ENCODE measurements around the gene INTS1.

Gene INTS1, protein sequence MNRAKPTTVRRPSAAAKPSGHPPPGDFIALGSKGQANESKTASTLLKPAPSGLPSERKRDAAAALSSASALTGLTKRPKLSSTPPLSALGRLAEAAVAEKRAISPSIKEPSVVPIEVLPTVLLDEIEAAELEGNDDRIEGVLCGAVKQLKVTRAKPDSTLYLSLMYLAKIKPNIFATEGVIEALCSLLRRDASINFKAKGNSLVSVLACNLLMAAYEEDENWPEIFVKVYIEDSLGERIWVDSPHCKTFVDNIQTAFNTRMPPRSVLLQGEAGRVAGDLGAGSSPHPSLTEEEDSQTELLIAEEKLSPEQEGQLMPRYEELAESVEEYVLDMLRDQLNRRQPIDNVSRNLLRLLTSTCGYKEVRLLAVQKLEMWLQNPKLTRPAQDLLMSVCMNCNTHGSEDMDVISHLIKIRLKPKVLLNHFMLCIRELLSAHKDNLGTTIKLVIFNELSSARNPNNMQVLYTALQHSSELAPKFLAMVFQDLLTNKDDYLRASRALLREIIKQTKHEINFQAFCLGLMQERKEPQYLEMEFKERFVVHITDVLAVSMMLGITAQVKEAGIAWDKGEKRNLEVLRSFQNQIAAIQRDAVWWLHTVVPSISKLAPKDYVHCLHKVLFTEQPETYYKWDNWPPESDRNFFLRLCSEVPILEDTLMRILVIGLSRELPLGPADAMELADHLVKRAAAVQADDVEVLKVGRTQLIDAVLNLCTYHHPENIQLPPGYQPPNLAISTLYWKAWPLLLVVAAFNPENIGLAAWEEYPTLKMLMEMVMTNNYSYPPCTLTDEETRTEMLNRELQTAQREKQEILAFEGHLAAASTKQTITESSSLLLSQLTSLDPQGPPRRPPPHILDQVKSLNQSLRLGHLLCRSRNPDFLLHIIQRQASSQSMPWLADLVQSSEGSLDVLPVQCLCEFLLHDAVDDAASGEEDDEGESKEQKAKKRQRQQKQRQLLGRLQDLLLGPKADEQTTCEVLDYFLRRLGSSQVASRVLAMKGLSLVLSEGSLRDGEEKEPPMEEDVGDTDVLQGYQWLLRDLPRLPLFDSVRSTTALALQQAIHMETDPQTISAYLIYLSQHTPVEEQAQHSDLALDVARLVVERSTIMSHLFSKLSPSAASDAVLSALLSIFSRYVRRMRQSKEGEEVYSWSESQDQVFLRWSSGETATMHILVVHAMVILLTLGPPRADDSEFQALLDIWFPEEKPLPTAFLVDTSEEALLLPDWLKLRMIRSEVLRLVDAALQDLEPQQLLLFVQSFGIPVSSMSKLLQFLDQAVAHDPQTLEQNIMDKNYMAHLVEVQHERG (N-terminal part only)

DNA sequence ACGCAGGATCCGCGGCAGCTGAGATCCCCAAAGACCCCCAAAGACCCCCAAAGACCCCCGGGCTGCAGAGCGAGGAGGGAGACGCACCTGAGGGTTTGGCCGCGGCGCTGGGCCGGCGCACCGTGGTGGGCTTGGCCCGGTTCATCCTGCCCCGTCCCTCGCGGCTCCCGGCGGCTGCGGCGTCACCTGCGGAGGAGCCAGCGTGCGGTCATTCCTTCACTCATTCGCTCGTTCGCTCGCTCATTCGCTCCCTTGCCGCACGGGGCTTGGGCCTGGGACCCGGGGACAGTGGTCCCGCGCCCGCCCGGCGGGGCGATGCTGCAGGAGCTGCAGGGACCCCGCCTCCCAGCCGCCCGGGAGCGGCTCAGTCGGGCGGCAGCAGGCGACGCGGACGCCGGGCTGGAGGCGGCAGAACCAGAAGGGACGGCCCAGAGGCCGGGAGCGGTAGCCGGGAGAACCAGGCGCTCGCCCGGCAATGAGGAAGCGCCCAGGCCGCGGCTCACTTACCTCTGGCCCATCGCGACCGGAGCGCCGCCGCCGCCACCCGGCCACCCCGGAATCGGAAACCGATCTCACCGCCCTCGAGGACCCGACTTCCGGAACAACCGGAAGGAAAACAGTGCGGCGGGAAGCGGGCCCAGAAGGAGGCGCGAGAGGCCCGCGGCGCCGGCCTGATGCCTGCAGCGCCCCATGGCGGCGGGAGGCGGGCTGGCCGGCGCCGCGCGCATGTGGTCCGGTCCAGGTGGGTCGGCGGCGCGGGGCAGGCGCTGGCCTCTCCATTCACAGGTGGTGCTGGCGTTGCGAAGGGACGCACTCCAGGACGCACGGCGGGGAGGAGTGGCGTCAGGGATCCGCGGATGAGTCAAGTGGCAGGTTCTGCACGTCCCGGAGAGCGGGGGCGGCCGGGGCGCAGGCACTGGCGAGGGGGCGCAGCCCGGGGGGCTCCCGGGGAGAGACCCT lies at the start of gene INTS1:
TSS of gene INTS1 (minus strand) at position 574 of the 960 bp plus-strand sequence. CDS start at position 145, 429 bp downstream.
- peak; percentile 88 for DNase-seq

DNA sequence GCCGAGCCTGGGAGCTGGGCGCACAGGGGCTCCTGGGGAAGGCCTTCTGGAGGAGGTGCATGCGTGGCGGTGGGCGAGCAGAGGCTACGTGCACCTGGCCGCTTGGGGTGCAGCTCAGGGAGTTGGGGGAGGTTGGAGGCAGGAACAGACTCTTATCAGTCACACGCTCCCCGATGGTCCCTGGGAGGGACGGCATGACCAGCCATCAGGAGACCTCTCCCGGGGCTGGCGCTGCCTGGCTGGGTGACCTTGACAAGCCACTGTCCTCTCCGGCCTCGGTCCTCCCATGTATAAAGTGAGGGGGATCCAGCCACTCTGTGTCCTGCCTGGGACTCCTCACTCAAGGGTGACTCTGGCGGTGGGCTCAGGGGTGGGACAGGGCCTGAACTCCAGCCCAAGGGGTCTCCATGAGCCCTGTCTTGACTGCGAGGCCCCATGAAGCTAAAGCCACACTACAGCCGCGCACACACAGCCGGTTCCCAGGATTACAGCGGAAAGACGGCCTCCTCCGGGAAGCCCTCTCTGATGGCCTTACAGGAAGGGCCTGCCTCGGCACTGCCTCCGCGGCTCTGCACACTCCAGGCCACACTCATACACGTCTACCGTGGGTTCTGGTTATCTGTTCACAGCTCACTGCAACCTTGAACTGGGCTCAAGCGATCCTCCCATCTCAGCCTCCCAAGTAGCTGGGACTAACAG lies 49.5 kb upstream of the INTS1 start:
- DNase-seq, result no peak

DNA sequence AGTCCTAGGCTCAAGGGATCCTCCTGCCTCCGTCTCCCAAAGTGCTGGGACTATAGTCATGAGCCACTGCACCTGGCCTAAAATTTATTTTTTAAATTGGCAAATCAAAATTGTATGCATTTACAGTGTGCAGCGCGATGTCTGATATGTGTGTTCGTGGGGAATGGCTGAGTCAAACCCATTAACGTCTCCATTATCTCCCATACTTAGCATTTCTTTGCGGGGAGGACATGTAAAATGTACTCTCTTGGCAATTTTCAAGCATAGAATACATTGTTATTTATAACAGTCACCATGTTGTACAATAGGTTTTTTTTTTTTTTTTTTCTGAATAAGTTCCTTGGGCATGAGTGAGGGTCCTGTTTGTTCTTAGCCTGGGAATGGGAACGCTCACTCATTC lies 48.0 kb upstream of the INTS1 start:
- DNase-seq, result no peak

DNA sequence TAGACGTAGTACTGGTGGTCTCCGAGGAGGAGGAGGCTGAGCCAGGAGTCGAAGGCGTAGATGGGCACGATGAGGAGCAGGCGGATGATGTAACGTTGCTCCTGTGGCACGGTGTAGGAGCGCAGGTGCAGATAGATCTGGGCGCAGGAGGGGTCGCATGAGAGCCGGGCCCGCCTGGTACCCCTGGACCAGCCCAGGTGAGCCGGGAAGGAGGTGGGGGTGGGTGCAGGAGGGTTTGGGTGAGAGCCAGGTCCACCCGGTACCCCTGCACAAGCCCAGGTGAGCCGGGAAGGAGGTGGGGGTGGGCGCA lies 46.6 kb upstream of the INTS1 start:
- no peak for DNase-seq

DNA sequence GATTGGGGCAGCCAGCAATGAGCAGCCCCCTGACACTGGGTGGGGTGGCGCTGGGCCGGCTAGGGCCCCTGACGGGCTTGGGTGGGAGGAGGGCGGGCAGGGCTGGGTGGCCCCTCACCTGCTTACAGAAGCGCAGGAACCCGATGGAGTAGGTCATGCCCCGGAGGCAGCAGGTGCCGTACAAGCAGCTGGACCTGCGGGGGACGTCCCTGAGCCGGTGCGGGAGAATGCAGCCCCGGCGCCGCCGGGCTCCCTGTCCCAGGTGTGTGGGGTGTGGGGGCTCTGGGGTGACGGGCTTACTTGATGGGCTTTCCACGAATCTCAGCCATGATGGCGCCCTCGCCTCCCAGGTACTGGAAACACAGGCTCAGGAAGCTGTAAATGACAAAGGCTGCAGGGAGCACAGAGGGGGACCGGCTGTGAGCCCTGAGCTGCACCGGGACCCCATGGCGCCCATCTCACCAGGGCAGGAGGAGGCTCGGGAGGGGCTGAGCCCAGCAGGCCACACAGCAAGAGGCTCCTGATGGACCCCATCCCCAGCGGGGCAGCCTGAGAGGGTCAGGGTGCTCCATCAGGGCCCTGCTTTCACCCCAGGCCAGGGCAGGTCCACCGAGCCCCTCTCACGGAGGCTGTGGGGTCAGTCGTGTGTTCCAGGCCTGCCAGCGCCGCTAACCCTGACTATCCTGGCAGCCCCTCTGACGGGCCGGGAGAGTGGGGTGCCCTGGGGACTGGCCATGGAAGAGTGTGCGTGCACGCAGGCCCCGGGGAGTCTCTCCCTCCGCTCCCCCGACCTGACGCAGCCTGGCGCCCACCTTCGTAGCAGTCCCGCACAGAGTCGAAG lies 46.0 kb upstream of the INTS1 start:
- DNase-seq, result no peak

DNA sequence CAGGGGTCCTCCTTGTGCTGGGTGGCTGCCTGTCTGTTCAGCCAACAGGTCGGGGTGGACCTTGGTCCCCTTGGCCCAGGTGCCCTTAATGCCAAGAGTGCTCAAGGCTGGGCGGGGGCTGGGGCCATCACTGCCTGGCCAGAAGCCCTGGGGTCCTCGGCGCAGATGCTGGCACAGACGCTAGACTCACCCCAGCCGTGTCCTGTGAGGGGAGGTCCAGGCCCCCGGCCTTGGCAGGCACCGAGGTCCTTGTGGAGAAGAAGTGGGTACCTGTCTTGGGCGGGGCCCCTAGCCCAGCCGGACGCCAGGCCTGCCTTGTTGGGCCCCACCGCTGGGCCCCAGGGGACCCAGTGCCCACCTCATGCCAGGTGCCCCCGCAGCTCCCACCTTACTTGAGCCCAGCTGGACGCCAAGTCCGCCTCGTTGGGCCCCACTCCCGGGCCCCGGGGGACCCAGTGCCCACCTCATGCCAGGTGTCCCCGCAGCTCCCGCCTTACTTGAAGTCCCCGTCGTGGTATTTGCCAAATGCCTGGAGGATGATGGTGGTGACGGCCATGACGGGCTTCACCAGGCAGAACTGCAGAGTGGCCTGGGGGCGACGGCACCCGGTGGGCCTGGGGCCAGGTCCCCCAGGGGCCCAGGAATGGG lies 45.3 kb upstream of the INTS1 start:
- no peak for DNase-seq

DNA sequence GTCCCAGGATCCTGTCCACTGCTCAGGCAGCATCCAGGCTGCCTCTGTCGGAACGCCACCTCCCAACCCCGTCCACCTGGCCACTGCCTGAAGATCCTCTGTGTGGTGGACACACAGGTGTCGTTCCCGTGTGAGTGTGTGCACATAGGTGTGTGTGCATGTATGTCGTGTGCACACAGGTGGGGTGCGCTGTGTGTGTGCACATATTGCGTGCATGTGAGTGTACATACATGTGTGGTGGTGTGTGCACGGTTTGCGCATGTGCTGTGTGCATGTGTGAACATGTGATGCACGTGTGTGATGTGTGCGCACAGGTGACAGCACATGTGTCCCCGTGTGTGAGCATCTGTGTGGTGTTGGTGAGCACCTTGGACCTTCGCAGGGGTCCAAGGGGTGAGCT lies 44.8 kb upstream of the INTS1 start:
- DNase-seq, result no peak

DNA sequence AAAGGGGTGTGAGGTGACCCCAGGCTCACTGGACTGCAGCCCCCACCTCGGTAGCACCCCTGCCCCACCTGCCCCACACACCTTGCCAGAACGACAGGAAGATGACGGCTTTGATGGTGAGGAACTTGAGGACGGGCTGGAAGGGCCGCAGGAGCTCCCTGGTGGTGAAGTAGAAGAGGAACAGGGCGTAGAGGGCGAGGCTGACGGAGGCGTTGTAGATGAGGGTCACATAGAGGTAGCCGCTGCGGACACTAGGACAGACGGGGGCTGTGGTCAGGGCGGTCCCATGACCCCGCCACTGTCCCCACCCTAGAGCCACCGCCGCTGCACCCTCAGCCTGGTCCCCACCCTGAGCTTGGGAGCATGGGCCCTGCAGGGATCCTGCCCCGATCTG lies 44.2 kb upstream of the INTS1 start:
- DNase-seq, result no peak

DNA sequence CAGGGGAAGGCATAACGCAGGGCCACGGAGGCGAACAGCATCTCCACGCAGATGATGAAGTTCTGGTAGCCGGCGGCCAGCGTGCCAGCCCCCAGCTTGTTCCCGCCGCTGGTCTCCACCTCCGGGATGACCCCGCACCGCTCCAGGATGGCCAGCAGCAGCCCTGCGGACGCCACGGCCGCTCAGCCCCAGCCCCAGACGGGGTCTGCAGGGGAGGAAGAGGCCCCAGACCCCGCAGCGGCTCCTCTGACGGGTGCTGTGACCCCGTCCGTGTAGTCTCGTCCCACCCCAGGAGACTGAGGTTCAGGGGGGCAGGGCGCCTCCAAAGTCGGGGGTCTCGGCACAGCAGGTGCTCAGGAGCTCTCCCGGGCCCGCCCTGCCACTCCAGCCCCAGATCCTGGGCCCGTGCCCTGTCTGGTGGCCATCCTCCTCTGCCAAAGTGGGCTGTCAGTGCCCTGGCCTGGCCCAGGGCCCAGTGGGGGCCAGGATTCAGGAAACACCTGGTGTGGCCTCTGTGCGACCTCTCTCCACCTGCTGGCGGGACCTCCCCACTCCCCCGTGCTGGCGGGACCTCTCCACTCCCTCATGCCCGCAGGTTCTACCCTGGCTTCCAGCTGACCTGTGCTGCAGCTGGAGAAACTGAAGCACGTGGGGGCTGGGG lies 43.7 kb upstream of the INTS1 start:
- no peak for DNase-seq

DNA sequence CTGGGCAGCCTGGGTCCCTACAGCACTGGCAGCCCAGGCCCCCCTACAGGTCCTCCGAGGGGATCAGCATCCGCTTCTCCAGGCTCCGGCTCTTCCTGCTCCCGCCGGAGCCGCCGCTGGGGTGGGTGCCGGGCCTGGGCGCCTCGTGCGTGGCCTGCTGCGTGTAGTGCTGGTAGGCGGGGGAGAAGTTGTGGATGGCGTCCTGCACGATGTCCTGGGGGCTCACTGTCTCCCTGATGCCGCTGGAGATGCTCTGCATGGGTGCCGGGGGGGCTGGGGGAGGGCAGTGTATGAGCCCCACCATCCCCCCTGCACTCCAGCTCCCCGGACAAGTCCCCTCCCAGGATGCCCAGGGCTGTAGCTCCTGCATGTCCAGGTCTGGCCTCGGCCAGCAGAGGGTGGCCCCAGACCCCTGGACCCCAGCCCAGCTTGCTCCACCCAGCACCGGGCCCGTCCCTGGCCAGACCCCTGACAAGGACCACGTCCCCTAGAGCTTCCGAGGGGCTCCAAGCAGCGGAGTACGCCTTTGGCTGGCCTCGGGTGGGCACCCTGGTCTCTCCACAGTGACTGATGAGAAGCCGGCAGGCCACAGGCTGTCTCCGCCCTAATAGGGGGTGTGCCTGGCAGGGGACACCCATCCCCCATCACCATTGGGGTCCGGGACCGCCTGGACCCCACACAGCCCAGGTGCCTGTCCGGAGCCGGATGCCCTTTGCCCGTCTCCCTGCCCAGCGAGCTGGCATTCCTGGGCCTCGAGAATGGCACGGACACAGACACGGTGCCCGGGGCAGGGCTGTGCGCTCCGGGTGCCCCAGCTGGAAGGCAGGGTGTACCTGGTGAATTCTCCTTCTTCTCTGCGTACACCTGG lies 43.0 kb upstream of the INTS1 start:
- no peak for DNase-seq

DNA sequence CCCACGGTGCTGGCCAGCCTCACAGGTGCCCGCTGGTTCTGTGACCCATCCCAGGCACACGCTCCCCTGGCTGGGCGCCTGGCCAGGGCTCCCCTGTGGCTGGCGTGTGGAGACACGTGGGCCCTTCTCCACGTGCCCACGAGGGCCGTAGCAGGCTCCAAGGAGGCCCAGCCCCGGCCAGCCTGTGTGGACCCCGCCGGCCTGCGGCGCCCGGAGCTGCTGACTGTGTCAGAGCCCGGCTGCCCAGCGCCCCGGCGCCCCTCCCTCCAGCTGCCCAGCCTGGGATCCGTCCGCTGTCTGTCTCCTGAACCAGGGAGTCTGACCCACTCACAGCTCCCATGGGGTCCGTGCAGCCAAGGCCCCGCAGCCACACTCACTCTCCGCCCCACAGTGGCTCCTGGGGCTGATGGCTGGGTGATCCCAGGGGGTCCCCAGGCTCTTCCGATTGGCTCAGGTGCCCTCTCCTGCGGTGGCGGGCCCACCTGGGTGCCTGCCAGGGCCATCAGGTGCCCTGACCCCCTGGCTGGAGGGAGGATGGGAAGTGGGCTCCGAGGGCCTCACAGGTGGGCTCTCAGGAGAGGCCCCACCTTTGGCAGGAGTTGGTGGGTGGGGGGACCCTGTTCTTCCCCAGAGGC lies 42.2 kb upstream of the INTS1 start:
- DNase-seq, result no peak

DNA sequence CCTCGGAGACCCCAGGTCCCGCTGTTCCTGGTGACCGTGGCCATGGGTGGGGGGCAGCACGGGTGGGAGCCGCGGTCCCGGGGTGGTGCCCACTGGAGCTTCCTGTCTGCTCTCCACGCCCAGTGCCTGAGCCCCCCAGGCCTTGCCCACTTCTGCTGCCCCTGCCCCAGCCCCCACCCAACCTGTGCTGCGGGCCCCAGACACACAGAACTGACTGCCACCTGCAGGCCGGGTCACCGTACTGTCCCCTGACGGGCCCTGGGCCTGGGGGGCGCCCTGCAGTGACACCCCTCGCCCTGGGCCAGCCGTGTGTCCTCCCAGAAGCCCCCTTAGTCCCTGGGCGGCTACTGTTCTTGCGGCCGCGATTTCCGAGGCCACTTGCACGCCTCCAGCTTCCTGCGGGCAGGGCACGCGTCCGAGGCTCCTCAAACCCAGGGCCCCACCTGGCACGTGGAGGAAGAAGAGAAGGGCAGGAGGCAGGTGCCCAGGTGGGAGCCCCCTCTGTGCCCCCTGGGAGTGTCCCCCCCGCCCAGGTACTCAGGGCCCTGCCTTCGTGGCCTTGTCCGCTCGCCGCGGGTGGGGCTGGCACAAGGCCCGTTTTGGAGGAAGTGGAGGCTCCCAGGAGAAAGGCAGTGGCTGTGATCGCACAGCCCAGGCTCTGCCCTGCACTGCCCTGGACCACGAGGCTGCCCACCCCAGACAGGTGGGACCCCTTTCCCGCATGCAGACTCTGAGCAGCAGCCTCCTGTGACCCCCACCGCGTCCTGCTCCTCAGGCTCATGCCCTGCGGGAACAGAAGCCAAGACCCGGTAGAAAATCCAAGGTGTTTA lies 41.4 kb upstream of the INTS1 start:
- no peak for DNase-seq

DNA sequence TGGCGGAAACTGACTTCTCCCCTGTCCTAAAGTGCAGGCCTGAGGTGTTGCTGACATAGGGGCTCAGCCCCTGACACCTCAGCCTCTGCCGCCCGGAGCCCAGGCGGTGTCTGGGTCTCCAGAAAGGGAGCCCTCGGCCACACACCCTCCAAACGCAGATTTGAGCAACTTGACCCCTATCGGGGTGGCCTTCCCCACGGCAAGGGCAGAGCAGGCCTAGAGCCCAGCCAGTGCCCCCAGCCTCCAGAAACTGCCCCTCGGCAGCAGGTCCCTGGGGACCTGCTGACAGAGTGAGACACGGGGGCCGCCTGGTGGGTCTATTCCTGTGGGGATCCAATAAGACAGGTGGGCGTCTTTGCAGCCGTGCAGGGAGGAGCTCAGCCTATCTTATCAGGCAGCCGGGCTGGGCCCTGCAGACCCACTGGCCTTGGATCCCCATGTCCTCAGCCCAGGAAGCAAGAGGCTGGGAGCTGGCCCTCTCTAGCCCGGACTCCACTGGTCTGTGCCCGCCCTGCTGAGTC lies 40.8 kb upstream of the INTS1 start:
- no peak for DNase-seq

DNA sequence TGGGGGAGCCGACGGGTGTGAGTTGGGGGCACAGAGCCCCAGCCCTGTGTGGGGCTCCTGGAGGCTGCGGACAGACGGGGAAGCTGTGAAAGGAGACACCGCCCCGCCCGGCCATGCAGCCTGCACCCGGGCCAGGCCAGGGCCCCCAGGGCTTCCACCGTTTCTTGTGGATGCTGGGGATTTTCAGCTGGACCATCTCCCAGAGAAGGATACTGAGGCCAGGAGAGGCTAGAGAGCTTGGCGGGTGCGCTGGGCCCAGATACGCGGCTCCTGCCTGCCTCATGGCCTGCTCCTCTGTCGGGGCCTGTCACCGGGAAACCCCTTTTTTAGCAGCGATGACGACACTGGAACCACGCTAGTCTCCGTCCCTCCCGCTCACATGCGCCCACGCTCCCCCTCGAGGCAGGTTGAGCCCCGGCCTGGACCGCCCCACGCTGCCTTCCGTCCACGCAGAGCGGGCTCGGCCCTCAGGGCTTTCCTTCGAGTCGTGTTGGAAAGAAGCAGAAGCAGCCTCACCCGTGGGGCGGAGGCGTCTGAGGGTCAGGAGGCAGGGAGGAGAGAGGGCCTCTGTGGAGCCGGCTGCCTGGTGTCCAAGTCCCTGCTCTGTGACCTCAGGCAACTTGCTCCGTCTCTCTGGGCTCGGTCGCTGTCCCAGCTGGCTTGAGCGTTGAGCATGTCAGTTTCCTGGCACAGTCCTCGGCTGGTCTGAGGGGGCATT lies 40.1 kb upstream of the INTS1 start:
- no peak for DNase-seq

DNA sequence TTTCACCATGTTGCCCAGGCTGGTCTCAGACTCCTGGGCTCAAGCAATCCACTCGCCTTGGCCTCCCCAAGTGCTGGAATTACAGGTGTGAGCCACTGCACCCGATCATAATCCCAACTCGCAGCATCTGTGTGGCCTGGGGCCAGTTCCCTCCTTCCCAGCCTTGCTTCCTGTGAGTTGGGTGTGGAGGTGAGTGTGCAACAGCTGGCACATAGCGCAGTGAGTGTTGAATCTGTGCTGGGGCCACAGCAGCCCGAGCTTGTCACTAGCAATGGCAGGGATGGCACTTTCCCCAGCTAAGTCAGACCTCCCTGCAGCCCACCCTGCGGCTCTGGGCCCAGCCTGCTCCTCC lies 39.6 kb upstream of the INTS1 start:
- no peak for DNase-seq

Measured in EL (cell line).